Uterus (tissue), 2 donors: ENCODE results near the gene ETV3L.
"Not testable (repeated sequence)": the region's sequence is repeated elsewhere in the genome, so short reads cannot be mapped to it uniquely, and the experiment has no call there.

Experiments used
- POLR2A ChIP-seq, 2 donors: fragments of 450-650 bp; IDR thresholded peaks; one replicate each; pipeline ENCODE4 v1.6.1; 2016; ENCODE audit warnings: antibody characterized with exemption in 2 of 2, mild to moderate bottlenecking in 1 of 2, moderate library complexity in 1 of 2
- TF ChIP-seq, protein P1 (sequence below), 4 experiments: fragments of 200-600 bp in 2 of 4; fragments of 450-650 bp in 2 of 4; sonication (generic) in 2 of 4; IDR thresholded peaks; one replicate each; pipeline ENCODE4 v1.5.1; 2016 to 2019; ENCODE audit warnings: antibody characterized with exemption in 4 of 4, mild to moderate bottlenecking in 2 of 4, moderate library complexity in 1 of 4

DNA sequence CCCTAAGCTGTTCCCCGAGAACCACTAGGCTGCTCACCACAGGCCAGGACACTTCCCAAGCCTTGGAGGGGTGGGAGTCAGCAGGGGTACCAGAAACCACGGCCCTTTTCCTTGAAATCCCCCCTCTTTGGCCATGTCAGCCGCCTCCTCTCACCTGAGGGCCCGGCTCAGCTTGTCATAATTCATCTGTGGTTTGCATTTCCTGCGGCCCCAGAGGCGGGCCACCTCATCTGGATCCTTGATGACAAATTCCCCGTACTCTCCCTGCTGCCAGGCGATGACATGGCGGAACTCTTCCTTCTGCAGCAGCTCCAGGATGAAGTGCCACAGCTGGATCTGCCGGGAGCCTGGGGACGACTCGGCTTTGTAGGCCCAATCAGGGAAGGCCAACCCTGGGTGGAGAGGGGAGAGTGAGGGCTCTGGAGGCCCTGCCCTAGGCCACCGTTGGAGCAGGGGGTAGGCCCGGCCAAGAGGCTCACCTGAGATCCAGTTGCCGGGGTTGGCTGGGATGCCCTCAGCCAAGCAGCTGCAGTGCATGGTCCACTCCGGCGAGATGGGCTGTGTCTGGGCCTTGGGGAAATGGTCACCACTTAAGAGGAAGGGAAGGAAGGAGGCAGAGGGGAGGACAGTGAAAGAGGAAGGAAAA lies 498 bp downstream of the ETV3L start:
- TF ChIP-seq, protein P1, sequence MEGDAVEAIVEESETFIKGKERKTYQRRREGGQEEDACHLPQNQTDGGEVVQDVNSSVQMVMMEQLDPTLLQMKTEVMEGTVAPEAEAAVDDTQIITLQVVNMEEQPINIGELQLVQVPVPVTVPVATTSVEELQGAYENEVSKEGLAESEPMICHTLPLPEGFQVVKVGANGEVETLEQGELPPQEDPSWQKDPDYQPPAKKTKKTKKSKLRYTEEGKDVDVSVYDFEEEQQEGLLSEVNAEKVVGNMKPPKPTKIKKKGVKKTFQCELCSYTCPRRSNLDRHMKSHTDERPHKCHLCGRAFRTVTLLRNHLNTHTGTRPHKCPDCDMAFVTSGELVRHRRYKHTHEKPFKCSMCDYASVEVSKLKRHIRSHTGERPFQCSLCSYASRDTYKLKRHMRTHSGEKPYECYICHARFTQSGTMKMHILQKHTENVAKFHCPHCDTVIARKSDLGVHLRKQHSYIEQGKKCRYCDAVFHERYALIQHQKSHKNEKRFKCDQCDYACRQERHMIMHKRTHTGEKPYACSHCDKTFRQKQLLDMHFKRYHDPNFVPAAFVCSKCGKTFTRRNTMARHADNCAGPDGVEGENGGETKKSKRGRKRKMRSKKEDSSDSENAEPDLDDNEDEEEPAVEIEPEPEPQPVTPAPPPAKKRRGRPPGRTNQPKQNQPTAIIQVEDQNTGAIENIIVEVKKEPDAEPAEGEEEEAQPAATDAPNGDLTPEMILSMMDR (IDR thresholded peaks at IDR 0.05): not testable (repeated sequence)
- not testable (repeated sequence) for TF ChIP-seq POLR2A (IDR thresholded peaks at IDR 0.05)
